ENCODE data around the gene LY6G6D. TPM values are rescaled to one million over a fixed set of nuclear protein-coding genes. Genes with fewer than 3 reads are reported as not detected.
A peak's percentile ranks its signal among the peaks of the same experiment; 100 is the strongest.

Gene LY6G6D
- total RNA-seq, 2 donors from 2014 or later: not detected

- peak overlapping the region; percentile 86 for H3K27ac ChIP-seq
- H3K4me1 ChIP-seq: peaks cover 10% of the 10 kb centered on the region
- peak overlapping the region; percentile 74 for H3K4me3 ChIP-seq
- H3K9ac ChIP-seq (ENCODE audit: low read depth in 2 of 2, low read length in 2 of 2): peak overlapping the region; percentile 82 to 100
- H3K27me3 ChIP-seq: no peaks in the 10 kb centered on the region
- DNase-seq: no peak
- intact Hi-C loops (cut with DNase I): no loop called here
- TF ChIP-seq CTCF (IDR thresholded peaks at IDR 0.05): no peak
- no peaks in the 10 kb centered on the region for H3K36me3 ChIP-seq
- no peaks in the 10 kb centered on the region for H3K9me3 ChIP-seq
Observed at GRCh38 chr6:31740397-31741223, 25.5 kb downstream of the LY6G6D start.

GRCh38 chr6:31741815-31742214, 26.7 kb downstream of the LY6G6D start:
- Histone ChIP-seq H3K9me3 (no peaks in the 10 kb centered on the region), H3K36me3 (no peaks in the 10 kb centered on the region), H3K4me3 (no peak overlapping the region), H3K4me1 (peaks cover 7% of the 10 kb centered on the region), H3K27ac (no peak overlapping the region), H3K9ac (ENCODE audit: low read depth in 2 of 2, low read length in 2 of 2) (no peak overlapping the region), H3K27me3 (no peaks in the 10 kb centered on the region)
- intact Hi-C loops (cut with DNase I): no loop called here
- DNase-seq: no peak
- TF ChIP-seq CTCF (IDR thresholded peaks at IDR 0.05): no peak

- intact Hi-C loops (cut with DNase I): no loop called here
- Histone ChIP-seq H3K27ac (no peak overlapping the region), H3K4me3 (no peak overlapping the region), H3K27me3 (no peaks in the 10 kb centered on the region), H3K36me3 (no peaks in the 10 kb centered on the region), H3K9me3 (no peaks in the 10 kb centered on the region), H3K4me1 (peaks cover 4% of the 10 kb centered on the region), H3K9ac (ENCODE audit: low read depth in 2 of 2, low read length in 2 of 2) (no peak overlapping the region)
- TF ChIP-seq CTCF (IDR thresholded peaks at IDR 0.05): no peak
- DNase-seq: no peak
Observed at GRCh38 chr6:31742894-31743293, 27.7 kb downstream of the LY6G6D start.

- H3K9me3 ChIP-seq: no peaks in the 10 kb centered on the region
- no peak for DNase-seq
- H3K4me1 ChIP-seq: no peaks in the 10 kb centered on the region
- H3K9ac ChIP-seq (ENCODE audit: low read depth in 2 of 2, low read length in 2 of 2): no peak overlapping the region
- intact Hi-C loops (cut with DNase I): no loop called here
- no peak overlapping the region for H3K4me3 ChIP-seq
- H3K36me3 ChIP-seq: no peaks in the 10 kb centered on the region
- H3K27ac ChIP-seq: no peak overlapping the region
- TF ChIP-seq CTCF (IDR thresholded peaks at IDR 0.05): no peak
- H3K27me3 ChIP-seq: no peaks in the 10 kb centered on the region
Observed at GRCh38 chr6:31744422-31744821, 29.3 kb downstream of the LY6G6D start.

GRCh38 chr6:31749301-31750036, 34.3 kb downstream of the LY6G6D start:
- Histone ChIP-seq H3K4me1 (no peaks in the 10 kb centered on the region), H3K27ac (no peak overlapping the region), H3K27me3 (no peaks in the 10 kb centered on the region), H3K4me3 (no peak overlapping the region), H3K36me3 (no peaks in the 10 kb centered on the region), H3K9ac (ENCODE audit: low read depth in 2 of 2, low read length in 2 of 2) (no peak overlapping the region), H3K9me3 (no peaks in the 10 kb centered on the region)
- no peak for TF ChIP-seq CTCF (IDR thresholded peaks at IDR 0.05)
- intact Hi-C loops (cut with DNase I): no loop called here
- no peak for DNase-seq
